ENCODE results near the gene KLHDC1.

DNA sequence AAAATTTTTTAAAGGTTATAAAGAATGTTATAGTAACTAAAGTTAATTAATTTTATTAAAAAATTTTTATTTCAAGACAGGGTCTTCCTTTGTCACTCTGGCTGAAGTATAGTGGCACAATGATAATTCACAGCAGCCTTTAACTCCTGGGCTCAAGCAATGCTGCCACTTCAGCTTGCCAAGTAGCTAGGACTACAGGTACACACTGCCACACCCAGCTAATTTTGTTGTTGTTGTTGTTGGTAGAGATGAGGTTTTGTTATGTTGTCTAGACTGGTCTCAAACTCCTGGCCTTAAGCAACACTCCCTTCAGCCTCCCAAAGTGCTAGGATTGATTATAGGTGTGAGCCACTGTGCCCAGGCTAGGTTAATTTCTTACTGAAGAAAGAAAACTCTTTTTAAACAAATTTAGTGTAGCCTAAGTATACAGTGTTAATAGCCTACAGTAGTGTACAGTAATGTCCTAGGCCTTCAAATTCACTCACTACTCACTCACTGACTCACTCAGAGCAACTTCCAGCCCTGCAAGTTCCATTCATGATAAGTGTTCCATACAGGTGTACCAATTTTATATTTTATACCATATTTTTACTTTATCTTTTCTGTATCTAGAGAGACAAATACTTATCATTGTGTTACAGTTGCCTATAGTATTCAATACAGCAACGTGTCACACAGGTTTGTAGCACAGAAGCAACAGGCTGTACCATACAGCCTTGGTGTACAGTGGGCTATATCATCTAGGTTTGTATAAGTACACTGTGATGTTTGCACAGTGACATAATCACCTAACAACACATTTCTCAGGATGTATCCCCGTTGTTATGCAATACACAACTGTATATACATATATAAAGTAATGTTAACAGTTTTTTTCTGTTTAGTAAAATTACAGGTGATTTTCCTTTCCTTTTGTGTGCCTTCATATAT lies 33.1 kb upstream of the KLHDC1 start:
- TF ChIP-seq, protein P1, sequence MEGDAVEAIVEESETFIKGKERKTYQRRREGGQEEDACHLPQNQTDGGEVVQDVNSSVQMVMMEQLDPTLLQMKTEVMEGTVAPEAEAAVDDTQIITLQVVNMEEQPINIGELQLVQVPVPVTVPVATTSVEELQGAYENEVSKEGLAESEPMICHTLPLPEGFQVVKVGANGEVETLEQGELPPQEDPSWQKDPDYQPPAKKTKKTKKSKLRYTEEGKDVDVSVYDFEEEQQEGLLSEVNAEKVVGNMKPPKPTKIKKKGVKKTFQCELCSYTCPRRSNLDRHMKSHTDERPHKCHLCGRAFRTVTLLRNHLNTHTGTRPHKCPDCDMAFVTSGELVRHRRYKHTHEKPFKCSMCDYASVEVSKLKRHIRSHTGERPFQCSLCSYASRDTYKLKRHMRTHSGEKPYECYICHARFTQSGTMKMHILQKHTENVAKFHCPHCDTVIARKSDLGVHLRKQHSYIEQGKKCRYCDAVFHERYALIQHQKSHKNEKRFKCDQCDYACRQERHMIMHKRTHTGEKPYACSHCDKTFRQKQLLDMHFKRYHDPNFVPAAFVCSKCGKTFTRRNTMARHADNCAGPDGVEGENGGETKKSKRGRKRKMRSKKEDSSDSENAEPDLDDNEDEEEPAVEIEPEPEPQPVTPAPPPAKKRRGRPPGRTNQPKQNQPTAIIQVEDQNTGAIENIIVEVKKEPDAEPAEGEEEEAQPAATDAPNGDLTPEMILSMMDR (IDR thresholded peaks at IDR 0.05), result no peak
- no peak for TF ChIP-seq POLR2A (IDR thresholded peaks at IDR 0.05)

Data from thyroid gland (tissue), 4 donors.